Measurements from ENCODE around the gene PORCN. TPM values are rescaled to one million over a fixed set of nuclear protein-coding genes. Genes with fewer than 3 reads are reported as not detected.
A peak's percentile ranks its signal among the peaks of the same experiment; 100 is the strongest.

The PORCN gene
- total and polyA plus RNA-seq, 2 donors (not counting 3 experiments of a cell fraction or from before 2014, with no cell fraction given), result 7.6 to 21.0 TPM

- peak within 1 kb of the TSS; percentile 23 for H3K9ac ChIP-seq (replicated peaks; ENCODE audit: extremely low read depth, insufficient read depth, low read length)
- no peak for FAIRE-seq
Measured at GRCh38 chrX:48470110-48470832, 38.5 kb upstream of the PORCN start, which contains the start of gene SLC38A5. Gene SLC38A5 (minus strand): TSS chrX:48470260. CDS start chrX:48467924, 2,336 bp downstream.

More at GRCh38 chrX:48470110-48470832, 38.5 kb upstream of the PORCN start, which contains the start of gene SLC38A5:
- H3K4me3 ChIP-seq (replicated peaks in 1 of 3; ENCODE audit: insufficient read depth in 1 of 3, low read depth in 1 of 3, low read length in 3 of 3), result peak within 1 kb of the TSS in 2 of 3 experiments; percentile 8 to 62
- peaks cover 2 to 8% of the 10 kb centered on the region in 2 experiments for H3K27me3 ChIP-seq (ENCODE audit: control insufficient read depth in 2 of 2, insufficient read depth in 2 of 2, low read length in 2 of 2)
- no peaks in the 10 kb centered on the region for H3K9me1 ChIP-seq (replicated peaks; ENCODE audit: control insufficient read depth, extremely low read depth, insufficient read depth, low read length)
- dilution Hi-C loops (cut with MboI; ENCODE audit: extremely low pct_ligation_motif_present, low sequenced_read_pairs) (no loop called here), intact Hi-C loops (cut with micrococcal nuclease) (no loop called here)
- no peak for DNase-seq (ENCODE audit: low read depth, low spot score)
- H3K4me2 ChIP-seq (ENCODE audit: insufficient read depth, low read length), result peak within 1 kb of the TSS; percentile 17
- no peaks in the 10 kb centered on the region for H4K20me1 ChIP-seq (replicated peaks; ENCODE audit: control insufficient read depth, extremely low read depth, insufficient read depth, low read length)
- no peaks in the 10 kb centered on the region for H3K9me3 ChIP-seq (replicated peaks; ENCODE audit: control insufficient read depth, insufficient read depth, low read length)
- BruUV-seq (replicated peaks), result no TSS peak
- TF ChIP-seq POLR2AphosphoS5 (IDR thresholded peaks at IDR 0.05; ENCODE audit: insufficient read depth, low read depth, low read length) (no peak), CTCF (IDR thresholded peaks at IDR 0.05; ENCODE audit: extremely low read depth in 1 of 2, insufficient read depth in 1 of 2, low read depth in 1 of 2, low read length in 2 of 2) (no peak), GATA2 (IDR thresholded peaks at IDR 0.05; ENCODE audit: insufficient read depth, insufficient read length, low read depth, low read length) (no peak)
- peak within 1 kb of the TSS; percentile 51 for H2AFZ ChIP-seq (ENCODE audit: low read depth, low read length)
- no peak within 1 kb of the TSS for H3K27ac ChIP-seq (ENCODE audit: insufficient read depth, low read depth, low read length)
- peaks cover 10% of the 10 kb centered on the region for H3K79me2 ChIP-seq (ENCODE audit: control insufficient read depth, insufficient read depth, low read length)
- ChIA-PET CTCF (no interaction called here), POLR2A (no interaction called here)
- H3K4me1 ChIP-seq (ENCODE audit: control insufficient read depth, extremely low read depth, insufficient read depth, low read length), result peaks cover 2% of the 10 kb centered on the region
- no peaks in the 10 kb centered on the region for H3K36me3 ChIP-seq (ENCODE audit: control insufficient read depth in 2 of 2, extremely low read depth in 1 of 2, insufficient read depth in 2 of 2, low read length in 2 of 2)
